SK-N-SH treated with all-trans-retinoic acid at 6 μM for 48 hours (cell line): ENCODE measurements around the gene TMEM235.

Source experiments
- ATAC-seq: fragments of 200-7000 bp; cut with Tn5 transposase; 3 replicates; pipeline ENCODE4 v1.9.1; 2020; ENCODE audit warnings: mild to moderate bottlenecking, moderate library complexity
- ARNTL ChIP-seq: fragments of 450-650 bp; formaldehyde crosslinking; IDR thresholded peaks from 2 replicates; pipeline ENCODE4 v1.5.0; 2020; ENCODE audit warnings: low read depth, mild to moderate bottlenecking, moderate library complexity, borderline replicate concordance
- BACH2 ChIP-seq: fragments of 250-450 bp; sonication (Bioruptor Pico); IDR thresholded peaks from 2 replicates; pipeline ENCODE4 v1.9.0; 2021; ENCODE audit warnings: mild to moderate bottlenecking, borderline replicate concordance
- CREB5 ChIP-seq: fragments of 250-450 bp; sonication (Bioruptor Pico); IDR thresholded peaks from 2 replicates; pipeline ENCODE4 v1.5.1; 2020; ENCODE audit warnings: low read depth, mild to moderate bottlenecking, moderate library complexity
- CSDC2 ChIP-seq: fragments of 250-450 bp; sonication (Bioruptor Pico); IDR thresholded peaks from 2 replicates; pipeline ENCODE4 v1.5.0; 2020; ENCODE audit warnings: mild to moderate bottlenecking, moderate library complexity
- ESRRG ChIP-seq: fragments of 250-450 bp; sonication (Bioruptor Pico); IDR thresholded peaks from 2 replicates; pipeline ENCODE4 v1.6.1; 2021; ENCODE audit warnings: mild to moderate bottlenecking
- GLIS3 ChIP-seq: fragments of 250-450 bp; sonication (Bioruptor Pico); IDR thresholded peaks from 2 replicates; pipeline ENCODE4 v1.5.0; 2020; ENCODE audit warnings: mild to moderate bottlenecking, moderate library complexity
- ISL1 ChIP-seq: fragments of 250-450 bp; sonication (Bioruptor Pico); IDR thresholded peaks from 2 replicates; pipeline ENCODE4 v2.1.2; 2022; ENCODE audit warnings: mild to moderate bottlenecking, moderate library complexity
- OSR1 ChIP-seq: fragments of 250-450 bp; sonication (Bioruptor Pico); IDR thresholded peaks from 2 replicates; pipeline ENCODE4 v1.8.0; 2022; ENCODE audit warnings: moderate library complexity, mild to moderate bottlenecking, inconsistent platforms
- PPARA ChIP-seq: fragments of 250-450 bp; sonication (Bioruptor Pico); IDR thresholded peaks from 2 replicates; pipeline ENCODE4 v1.5.0; 2020; ENCODE audit warnings: mild to moderate bottlenecking, borderline replicate concordance
- RARB ChIP-seq: fragments of 250-450 bp; sonication (Bioruptor Pico); IDR thresholded peaks from 2 replicates; pipeline ENCODE4 v1.8.0; 2021; ENCODE audit warnings: mild to moderate bottlenecking, moderate library complexity
- SNAI2 ChIP-seq: fragments of 250-450 bp; sonication (Bioruptor Pico); IDR thresholded peaks from 2 replicates; pipeline ENCODE4 v1.5.0; 2020; ENCODE audit warnings: mild to moderate bottlenecking, moderate library complexity
- TCF4 ChIP-seq: fragments of 250-450 bp; sonication (Bioruptor Pico); IDR thresholded peaks from 2 replicates; pipeline ENCODE4 v1.8.0; 2021; ENCODE audit warnings: mild to moderate bottlenecking, moderate library complexity, borderline replicate concordance
- TOX ChIP-seq: fragments of 250-450 bp; sonication (Bioruptor Pico); IDR thresholded peaks from 2 replicates; pipeline ENCODE4 v1.8.0; 2021; ENCODE audit warnings: mild to moderate bottlenecking, moderate library complexity, borderline replicate concordance
- TSHZ2 ChIP-seq: fragments of 250-450 bp; sonication (Bioruptor Pico); IDR thresholded peaks from 2 replicates; pipeline ENCODE4 v1.5.0; 2020; ENCODE audit warnings: mild to moderate bottlenecking, moderate library complexity
- ZC3H10 ChIP-seq: fragments of 250-450 bp; sonication (Bioruptor Pico); IDR thresholded peaks from 2 replicates; pipeline ENCODE4 v1.5.1; 2021; ENCODE audit warnings: mild to moderate bottlenecking, moderate library complexity
- ZFP3 ChIP-seq: fragments of 250-450 bp; sonication (Bioruptor Pico); IDR thresholded peaks from 2 replicates; pipeline ENCODE4 v1.5.0; 2020; ENCODE audit warnings: mild to moderate bottlenecking, moderate library complexity
- ZFP30 ChIP-seq: fragments of 450-650 bp; formaldehyde crosslinking; IDR thresholded peaks from 2 replicates; pipeline ENCODE4 v1.5.0; 2022; ENCODE audit warnings: mild to moderate bottlenecking, moderate library complexity
- ZNF565 ChIP-seq: fragments of 450-650 bp; formaldehyde crosslinking; conservative IDR thresholded peaks from 2 replicates; pipeline ENCODE4 v1.5.0; 2020; ENCODE audit warnings: low read depth, mild to moderate bottlenecking, moderate library complexity
- ZNF70 ChIP-seq: fragments of 450-650 bp; formaldehyde crosslinking; IDR thresholded peaks from 2 replicates; pipeline ENCODE4 v1.5.0; 2020; ENCODE audit warnings: mild to moderate bottlenecking, moderate library complexity
- ZNF8 ChIP-seq: fragments of 450-650 bp; formaldehyde crosslinking; IDR thresholded peaks from 2 replicates; pipeline ENCODE4 v1.5.0; 2020; ENCODE audit warnings: mild to moderate bottlenecking, moderate library complexity
- TF ChIP-seq, protein P1 (sequence below): fragments of 250-450 bp; sonication (Bioruptor Pico); IDR thresholded peaks from 2 replicates; pipeline ENCODE4 v1.8.0; 2021; ENCODE audit warnings: low read depth, mild to moderate bottlenecking, moderate library complexity, borderline replicate concordance
- TF ChIP-seq, protein P2 (sequence below): fragments of 250-450 bp; sonication (Bioruptor Pico); IDR thresholded peaks from 2 replicates; pipeline ENCODE4 v1.5.1; 2021; ENCODE audit warnings: mild to moderate bottlenecking, moderate library complexity
- TF ChIP-seq, protein P3 (sequence below): fragments of 250-450 bp; sonication (Bioruptor Pico); IDR thresholded peaks from 2 replicates; pipeline ENCODE4 v1.8.0; 2020; ENCODE audit warnings: mild to moderate bottlenecking, moderate library complexity, borderline replicate concordance

Gene TMEM235

GRCh38 chr17:78226759-78227454 lies 4.5 kb upstream of the TMEM235 start:
- TF ChIP-seq TCF4 (CRISPR knock-in tag): no peak
- TF ChIP-seq CREB5 (CRISPR knock-in tag): no peak
- no peak for TF ChIP-seq ZC3H10
- TF ChIP-seq RARB (CRISPR knock-in tag): no peak
- no peak for TF ChIP-seq ZFP3 (CRISPR knock-in tag)
- TF ChIP-seq OSR1 (CRISPR knock-in tag): no peak
- no peak for TF ChIP-seq ZNF70 (CRISPR knock-in tag)
- no peak for TF ChIP-seq ZFP30
- TF ChIP-seq CSDC2: no peak
- TF ChIP-seq, protein P1, sequence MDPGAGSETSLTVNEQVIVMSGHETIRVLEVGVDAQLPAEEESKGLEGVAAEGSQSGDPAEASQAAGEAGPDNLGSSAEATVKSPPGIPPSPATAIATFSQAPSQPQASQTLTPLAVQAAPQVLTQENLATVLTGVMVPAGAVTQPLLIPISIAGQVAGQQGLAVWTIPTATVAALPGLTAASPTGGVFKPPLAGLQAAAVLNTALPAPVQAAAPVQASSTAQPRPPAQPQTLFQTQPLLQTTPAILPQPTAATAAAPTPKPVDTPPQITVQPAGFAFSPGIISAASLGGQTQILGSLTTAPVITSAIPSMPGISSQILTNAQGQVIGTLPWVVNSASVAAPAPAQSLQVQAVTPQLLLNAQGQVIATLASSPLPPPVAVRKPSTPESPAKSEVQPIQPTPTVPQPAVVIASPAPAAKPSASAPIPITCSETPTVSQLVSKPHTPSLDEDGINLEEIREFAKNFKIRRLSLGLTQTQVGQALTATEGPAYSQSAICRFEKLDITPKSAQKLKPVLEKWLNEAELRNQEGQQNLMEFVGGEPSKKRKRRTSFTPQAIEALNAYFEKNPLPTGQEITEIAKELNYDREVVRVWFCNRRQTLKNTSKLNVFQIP: no peak
- TF ChIP-seq, protein P2, sequence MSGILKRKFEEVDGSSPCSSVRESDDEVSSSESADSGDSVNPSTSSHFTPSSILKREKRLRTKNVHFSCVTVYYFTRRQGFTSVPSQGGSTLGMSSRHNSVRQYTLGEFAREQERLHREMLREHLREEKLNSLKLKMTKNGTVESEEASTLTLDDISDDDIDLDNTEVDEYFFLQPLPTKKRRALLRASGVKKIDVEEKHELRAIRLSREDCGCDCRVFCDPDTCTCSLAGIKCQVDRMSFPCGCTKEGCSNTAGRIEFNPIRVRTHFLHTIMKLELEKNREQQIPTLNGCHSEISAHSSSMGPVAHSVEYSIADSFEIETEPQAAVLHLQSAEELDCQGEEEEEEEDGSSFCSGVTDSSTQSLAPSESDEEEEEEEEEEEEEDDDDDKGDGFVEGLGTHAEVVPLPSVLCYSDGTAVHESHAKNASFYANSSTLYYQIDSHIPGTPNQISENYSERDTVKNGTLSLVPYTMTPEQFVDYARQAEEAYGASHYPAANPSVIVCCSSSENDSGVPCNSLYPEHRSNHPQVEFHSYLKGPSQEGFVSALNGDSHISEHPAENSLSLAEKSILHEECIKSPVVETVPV: no peak
- no peak for TF ChIP-seq ARNTL (CRISPR knock-in tag)
- TF ChIP-seq ISL1 (CRISPR knock-in tag): no peak
- TF ChIP-seq ESRRG (CRISPR knock-in tag): no peak
- no peak for TF ChIP-seq GLIS3 (CRISPR knock-in tag)
- TF ChIP-seq, protein P3, sequence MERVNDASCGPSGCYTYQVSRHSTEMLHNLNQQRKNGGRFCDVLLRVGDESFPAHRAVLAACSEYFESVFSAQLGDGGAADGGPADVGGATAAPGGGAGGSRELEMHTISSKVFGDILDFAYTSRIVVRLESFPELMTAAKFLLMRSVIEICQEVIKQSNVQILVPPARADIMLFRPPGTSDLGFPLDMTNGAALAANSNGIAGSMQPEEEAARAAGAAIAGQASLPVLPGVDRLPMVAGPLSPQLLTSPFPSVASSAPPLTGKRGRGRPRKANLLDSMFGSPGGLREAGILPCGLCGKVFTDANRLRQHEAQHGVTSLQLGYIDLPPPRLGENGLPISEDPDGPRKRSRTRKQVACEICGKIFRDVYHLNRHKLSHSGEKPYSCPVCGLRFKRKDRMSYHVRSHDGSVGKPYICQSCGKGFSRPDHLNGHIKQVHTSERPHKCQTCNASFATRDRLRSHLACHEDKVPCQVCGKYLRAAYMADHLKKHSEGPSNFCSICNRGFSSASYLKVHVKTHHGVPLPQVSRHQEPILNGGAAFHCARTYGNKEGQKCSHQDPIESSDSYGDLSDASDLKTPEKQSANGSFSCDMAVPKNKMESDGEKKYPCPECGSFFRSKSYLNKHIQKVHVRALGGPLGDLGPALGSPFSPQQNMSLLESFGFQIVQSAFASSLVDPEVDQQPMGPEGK (CRISPR knock-in tag): no peak
- ATAC-seq: peak; percentile 13

DNA sequence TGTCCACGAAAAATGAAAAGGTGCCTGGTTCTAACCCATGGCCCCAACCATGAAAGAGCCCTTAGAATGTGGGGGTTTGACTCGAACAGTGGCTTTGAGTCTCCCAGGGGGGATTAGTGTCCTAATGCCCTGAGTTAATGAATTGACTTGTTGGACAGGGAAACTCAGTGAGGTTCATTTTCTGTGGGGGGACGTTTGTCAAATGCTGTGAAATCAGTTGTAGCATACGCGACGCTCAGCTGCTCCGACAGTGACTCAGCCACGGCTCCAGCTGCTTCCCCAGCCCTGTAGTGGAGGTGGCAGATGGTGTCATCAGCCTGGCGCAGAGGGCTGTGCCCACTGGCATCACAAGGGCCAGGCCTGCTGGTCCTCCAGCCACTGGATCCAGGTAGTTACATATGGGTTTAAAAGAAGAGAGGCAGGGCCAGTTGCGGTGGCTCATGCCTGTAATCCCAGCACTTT lies 3.9 kb upstream of the TMEM235 start:
- no peak for ATAC-seq
- TF ChIP-seq CREB5 (CRISPR knock-in tag) (no peak), CSDC2 (no peak), ZNF70 (CRISPR knock-in tag) (no peak), TCF4 (CRISPR knock-in tag) (no peak), GLIS3 (CRISPR knock-in tag) (no peak), PPARA (no peak), ZNF565 (CRISPR knock-in tag) (no peak), TOX (CRISPR knock-in tag) (no peak), ARNTL (CRISPR knock-in tag) (no peak), BACH2 (no peak), ZNF8 (CRISPR knock-in tag) (no peak)
- TF ChIP-seq, protein P3 (CRISPR knock-in tag): no peak

GRCh38 chr17:78228176-78228575 lies 3.3 kb upstream of the TMEM235 start:
- no peak for ATAC-seq
- TF ChIP-seq ZNF565 (CRISPR knock-in tag) (no peak), ZNF70 (CRISPR knock-in tag) (no peak), GLIS3 (CRISPR knock-in tag) (no peak), ISL1 (CRISPR knock-in tag) (no peak), BACH2 (no peak), PPARA (no peak), ZC3H10 (no peak), TSHZ2 (CRISPR knock-in tag) (no peak), SNAI2 (CRISPR knock-in tag) (no peak), OSR1 (CRISPR knock-in tag) (no peak)
- TF ChIP-seq, protein P3 (CRISPR knock-in tag): no peak
